ENCODE data around the gene PARP9.

PARP9 gene

GRCh38 chr3:122488262-122488973, 75.7 kb downstream of the PARP9 start:
- no peak for DNase-seq (ENCODE audit: low read depth in 1 of 2, low spot score in 1 of 2)

GRCh38 chr3:122484985-122485384, 79.1 kb downstream of the PARP9 start:
- no peak for DNase-seq (ENCODE audit: low read depth in 1 of 2, low spot score in 1 of 2)

GRCh38 chr3:122481390-122481789, 82.7 kb downstream of the PARP9 start:
- DNase-seq (ENCODE audit: low read depth in 1 of 2, low spot score in 1 of 2) = no peak
